HCT116 (cell line): ENCODE results near the gene KLHDC7A. TPM values are rescaled to one million over a fixed set of nuclear protein-coding genes. Genes with fewer than 3 reads are reported as not detected.

Experiments used
- ATAC-seq: fragments of 200-7000 bp; cut with Tn5 transposase; 2 replicates; pipeline ENCODE4 v1.9.1; 2020; ENCODE audit warnings: mild to moderate bottlenecking, moderate library complexity
- BruUV-seq: library from RNA; stranded (reverse); fragments of 400-500 nt; replicated peaks from 2 replicates; lab custom pipeline; 2021; lab: Mats Ljungman, UMichigan
- CTCF ChIA-PET: fragments of 300-600 bp; sonication (Branson Sonifier 250); formaldehyde crosslinking; loops from one replicate; lab custom pipeline; 2021; ENCODE audit warnings: antibody characterized with exemption; lab: Charles Lee
- POLR2A ChIA-PET: fragments of 300-600, 350-600 bp; sonication (Branson Sonifier 250); formaldehyde crosslinking; loops from one replicate; lab custom pipeline; 2021; ENCODE audit warnings: antibody characterized with exemption; lab: Charles Lee
- RAD21 ChIA-PET, 2 experiments: fragments of 300-600 bp; sonication (Branson Sonifier 250); formaldehyde crosslinking; loops; one replicate each; lab custom pipeline; 2023; ENCODE audit warnings: low total read pairs in 2 of 2; ENCODE audit not compliant: uncharacterized antibody in 2 of 2, unreplicated experiment in 2 of 2, low non-redundant PET in 1 of 2; lab: Charles Lee
- DNase-seq: peaks from one replicate; pipeline ENCODE4 v3.0.0-alpha.2; 2010; ENCODE audit warnings: low read depth, low spot score
- H2AFZ ChIP-seq: fragments of 200-600 bp; shearing (Covaris generic), sonication (generic); 2 replicates; pipeline ENCODE4 v1.6.1; 2017; ENCODE audit warnings: low read depth, mixed run types, mixed read lengths, antibody characterized with exemption, low read length; ENCODE audit not compliant: poor library complexity, severe bottlenecking
- H3K27ac ChIP-seq: 2 replicates; pipeline ENCODE4 v1.5.1; 2012; ENCODE audit warnings: low read depth, low read length
- H3K27me3 ChIP-seq: fragments of 200-600 bp; sonication (generic); 2 replicates; pipeline ENCODE4 v1.6.1; 2016; ENCODE audit warnings: mixed run types, low read length, mixed read lengths; ENCODE audit not compliant: insufficient read depth
- H3K36me3 ChIP-seq, 2 experiments: fragments of 200-500 bp in 1 of 2; fragments of 200-600 bp in 1 of 2; sonication (Bioruptor generic) in 1 of 2; sonication (generic) in 1 of 2; 2 replicates each; pipeline versions ENCODE4 v1.5.1 to v1.6.1; 2014 to 2016; ENCODE audit warnings: low read length in 2 of 2, inconsistent platforms in 1 of 2, mixed read lengths in 1 of 2, mixed run types in 1 of 2; ENCODE audit not compliant: insufficient read depth in 2 of 2, control insufficient read depth in 1 of 2
- H3K4me1 ChIP-seq, 2 experiments: fragments of 200-600 bp in 1 of 2; sonication (generic) in 1 of 2; 2 replicates each; pipeline versions ENCODE4 v1.5.1 to v1.6.1; 2012 to 2017; ENCODE audit warnings: low read length in 2 of 2, inconsistent platforms in 1 of 2, mild to moderate bottlenecking in 1 of 2, mixed read lengths in 1 of 2, mixed run types in 1 of 2, moderate library complexity in 1 of 2; ENCODE audit not compliant: insufficient read depth in 2 of 2, control insufficient read depth in 1 of 2
- H3K4me2 ChIP-seq: fragments of 200-600 bp; sonication (generic); 2 replicates; pipeline ENCODE4 v1.6.1; 2017; ENCODE audit warnings: mixed run types, low read length, mixed read lengths
- H3K4me3 ChIP-seq, 2 experiments: fragments of 200-600 bp in 1 of 2; sonication (generic) in 1 of 2; replicated peaks in 1 of 2; 2 replicates each; pipeline ENCODE4 v1.5.1; 2011 to 2016; ENCODE audit warnings: low read length in 2 of 2, control low read depth in 1 of 2, low read depth in 1 of 2, mild to moderate bottlenecking in 1 of 2, mixed read lengths in 1 of 2, mixed run types in 1 of 2
- H3K79me2 ChIP-seq: fragments of 200-600 bp; sonication (generic); 2 replicates; pipeline ENCODE4 v1.6.1; 2017; ENCODE audit warnings: mild to moderate bottlenecking, mixed run types, low read length, moderate library complexity, mixed read lengths; ENCODE audit not compliant: insufficient read depth
- H3K9ac ChIP-seq: fragments of 200-600 bp; sonication (generic); 2 replicates; pipeline ENCODE4 v1.6.1; 2016; ENCODE audit warnings: low read length, mixed read lengths
- H3K9me2 ChIP-seq: fragments of 200-600 bp; sonication (generic), shearing (Covaris generic); 2 replicates; pipeline ENCODE4 v1.6.1; 2017; ENCODE audit warnings: mixed run types, mild to moderate bottlenecking, moderate library complexity; ENCODE audit not compliant: insufficient read depth
- H3K9me3 ChIP-seq, 2 experiments: fragments of 200-500 bp in 1 of 2; fragments of 200-600 bp in 1 of 2; sonication (Bioruptor generic) in 1 of 2; sonication (generic) in 1 of 2; 2 replicates each; pipeline ENCODE4 v1.6.1; 2014 to 2017; ENCODE audit warnings: low read length in 2 of 2, mixed read lengths in 2 of 2, inconsistent platforms in 1 of 2, low read depth in 1 of 2, mild to moderate bottlenecking in 1 of 2, mixed run types in 1 of 2, moderate library complexity in 1 of 2; ENCODE audit not compliant: control insufficient read depth in 1 of 2, insufficient read depth in 1 of 2
- H4K20me1 ChIP-seq: fragments of 200-600 bp; sonication (generic), shearing (Covaris generic); 2 replicates; pipeline ENCODE4 v1.6.1; 2017; ENCODE audit warnings: mixed run types, mild to moderate bottlenecking, moderate library complexity; ENCODE audit not compliant: insufficient read depth
- ATF3 ChIP-seq: IDR thresholded peaks from 2 replicates; pipeline ENCODE4 v1.6.1; 2012
- CBX3 ChIP-seq: IDR thresholded peaks from 2 replicates; pipeline ENCODE4 v1.6.1; 2012; ENCODE audit warnings: low read depth
- CEBPB ChIP-seq: IDR thresholded peaks from 2 replicates; pipeline ENCODE4 v1.6.1; 2012; ENCODE audit warnings: low read depth
- CTCF ChIP-seq, 3 experiments: fragments of 200-600 bp in 1 of 3; sonication (generic) in 1 of 3; IDR thresholded peaks in 2 of 3; conservative IDR thresholded peaks in 1 of 3; 2 replicates each; pipeline ENCODE4 v1.5.1; 2012 to 2017; ENCODE audit warnings: low read depth in 2 of 3, low read length in 2 of 3, antibody characterized with exemption in 1 of 3, borderline replicate concordance in 1 of 3, control low read depth in 1 of 3, mild to moderate bottlenecking in 1 of 3, mixed read lengths in 1 of 3, mixed run types in 1 of 3, moderate library complexity in 1 of 3; ENCODE audit not compliant: insufficient read depth in 1 of 3
- EGR1 ChIP-seq: IDR thresholded peaks from 2 replicates; pipeline ENCODE4 v1.6.1; 2012; ENCODE audit warnings: low read depth
- EZH2 ChIP-seq: fragments of 200-600 bp; sonication (generic); IDR thresholded peaks from 2 replicates; pipeline ENCODE4 v1.6.1; 2017; ENCODE audit warnings: antibody characterized with exemption, mixed run types
- EZH2phosphoT487 ChIP-seq: fragments of 200-600 bp; IDR thresholded peaks from 2 replicates; pipeline ENCODE4 v1.6.1; 2018; ENCODE audit warnings: antibody characterized with exemption, borderline replicate concordance
- FOSL1 ChIP-seq: IDR thresholded peaks from 2 replicates; pipeline ENCODE4 v1.6.1; 2012; ENCODE audit warnings: low read depth
- JUND ChIP-seq: IDR thresholded peaks from 2 replicates; pipeline ENCODE4 v1.6.1; 2012
- MAX ChIP-seq: IDR thresholded peaks from 2 replicates; pipeline ENCODE4 v1.6.1; 2012
- POLR2AphosphoS5 ChIP-seq: IDR thresholded peaks from 2 replicates; pipeline ENCODE4 v1.6.1; 2011; ENCODE audit warnings: mild to moderate bottlenecking, low read depth, low read length, moderate library complexity
- RAD21 ChIP-seq: IDR thresholded peaks from 2 replicates; pipeline ENCODE4 v1.6.1; 2012; ENCODE audit warnings: low read depth, mild to moderate bottlenecking
- SIN3A ChIP-seq: IDR thresholded peaks from 2 replicates; pipeline ENCODE4 v1.6.1; 2012; ENCODE audit warnings: low read depth
- SP1 ChIP-seq: IDR thresholded peaks from 2 replicates; pipeline ENCODE4 v1.6.1; 2012; ENCODE audit warnings: low read depth
- SRF ChIP-seq: IDR thresholded peaks from 2 replicates; pipeline ENCODE4 v1.6.1; 2012; ENCODE audit warnings: low read depth
- TCF7L2 ChIP-seq: IDR thresholded peaks from 2 replicates; pipeline ENCODE4 v1.7.0; 2011; ENCODE audit warnings: borderline replicate concordance, inconsistent platforms; ENCODE audit not compliant: insufficient read depth, insufficient read length; ENCODE audit errors: extremely low read depth
- YY1 ChIP-seq: IDR thresholded peaks from 2 replicates; pipeline ENCODE4 v1.6.1; 2011; ENCODE audit warnings: low read length, low read depth, moderate library complexity, mild to moderate bottlenecking; ENCODE audit not compliant: insufficient replicate concordance; ENCODE audit errors: extremely low read depth
- ZFX ChIP-seq: fragments of 450-650 bp; IDR thresholded peaks from 2 replicates; pipeline ENCODE4 v1.6.1; 2017
- ZNF274 ChIP-seq: fragments of 200-500 bp; sonication (Bioruptor generic); IDR thresholded peaks from 2 replicates; pipeline ENCODE4 v1.6.1; 2014; ENCODE audit warnings: mild to moderate bottlenecking, low read depth, low read length, inconsistent platforms
- intact Hi-C: fragments of 100-400 bp; cut with micrococcal nuclease; formaldehyde crosslinking; loops from 2 replicates; pipeline ENCODE4 v1.10.0; 2022
- total RNA-seq: library from RNA; stranded (reverse); gene quantifications from one replicate; pipeline ENCODE4 v1.2.1, GENCODE V29; 2021; ENCODE audit not compliant: unreplicated experiment
- TF ChIP-seq, protein P1 (sequence below): IDR thresholded peaks from 2 replicates; pipeline ENCODE4 v1.6.1; 2012; ENCODE audit warnings: low read depth

KLHDC7A gene
- total RNA-seq, 1 experiment from 2014 or later = 0.30 TPM

DNA sequence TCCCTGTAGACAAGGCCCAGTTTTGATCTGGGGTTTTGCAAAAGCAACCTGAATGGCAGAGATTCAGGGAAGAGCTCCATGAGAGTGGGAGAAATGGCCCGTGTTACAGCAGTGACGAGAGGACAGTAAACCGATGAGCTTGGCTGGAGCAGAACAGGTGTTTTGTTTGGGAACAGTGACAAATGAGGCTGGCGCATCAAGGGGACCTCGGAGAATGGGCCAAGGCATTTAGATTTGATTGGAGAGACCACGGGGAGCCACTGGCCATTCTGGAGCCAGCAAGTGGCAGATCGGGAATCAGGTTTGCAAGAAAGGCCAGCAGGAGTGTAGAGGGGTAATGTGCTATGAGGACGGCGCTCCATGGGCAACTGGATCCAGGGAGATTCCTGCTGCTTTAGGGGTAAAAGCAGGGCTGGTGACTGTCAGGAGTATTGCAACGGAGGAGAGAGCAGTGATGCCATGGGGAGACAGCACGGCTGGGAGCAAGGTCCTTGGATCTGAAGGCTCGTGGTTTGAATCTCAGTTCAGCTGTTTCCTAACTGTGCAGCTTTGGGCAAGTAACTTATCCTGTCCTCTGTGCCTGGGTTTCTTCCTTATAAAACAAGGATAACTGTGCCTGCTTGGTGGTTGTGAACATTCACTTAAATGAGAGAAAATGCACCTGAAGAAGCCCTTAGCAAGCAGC is 9.9 kb upstream of the KLHDC7A start:
- BruUV-seq = no TSS peak
- TF ChIP-seq MAX (no peak), TCF7L2 (no peak), SIN3A (no peak), EZH2phosphoT487 (no peak), EGR1 (no peak), CBX3 (no peak), CTCF (IDR thresholded peaks at IDR 0.05 in 2 of 3, conservative IDR thresholded peaks at IDR 0.05 in 1 of 3; ENCODE audit: borderline replicate concordance in 1 of 3, insufficient read depth in 1 of 3, low read depth in 2 of 3, low read length in 2 of 3) (no peak), ZNF274 (no peak), SRF (no peak), SP1 (no peak), RAD21 (no peak), YY1 (no peak), ZFX (no peak), JUND (no peak), FOSL1 (no peak), EZH2 (no peak), ATF3 (no peak), POLR2AphosphoS5 (no peak), CEBPB (no peak)
- TF ChIP-seq, protein P1, sequence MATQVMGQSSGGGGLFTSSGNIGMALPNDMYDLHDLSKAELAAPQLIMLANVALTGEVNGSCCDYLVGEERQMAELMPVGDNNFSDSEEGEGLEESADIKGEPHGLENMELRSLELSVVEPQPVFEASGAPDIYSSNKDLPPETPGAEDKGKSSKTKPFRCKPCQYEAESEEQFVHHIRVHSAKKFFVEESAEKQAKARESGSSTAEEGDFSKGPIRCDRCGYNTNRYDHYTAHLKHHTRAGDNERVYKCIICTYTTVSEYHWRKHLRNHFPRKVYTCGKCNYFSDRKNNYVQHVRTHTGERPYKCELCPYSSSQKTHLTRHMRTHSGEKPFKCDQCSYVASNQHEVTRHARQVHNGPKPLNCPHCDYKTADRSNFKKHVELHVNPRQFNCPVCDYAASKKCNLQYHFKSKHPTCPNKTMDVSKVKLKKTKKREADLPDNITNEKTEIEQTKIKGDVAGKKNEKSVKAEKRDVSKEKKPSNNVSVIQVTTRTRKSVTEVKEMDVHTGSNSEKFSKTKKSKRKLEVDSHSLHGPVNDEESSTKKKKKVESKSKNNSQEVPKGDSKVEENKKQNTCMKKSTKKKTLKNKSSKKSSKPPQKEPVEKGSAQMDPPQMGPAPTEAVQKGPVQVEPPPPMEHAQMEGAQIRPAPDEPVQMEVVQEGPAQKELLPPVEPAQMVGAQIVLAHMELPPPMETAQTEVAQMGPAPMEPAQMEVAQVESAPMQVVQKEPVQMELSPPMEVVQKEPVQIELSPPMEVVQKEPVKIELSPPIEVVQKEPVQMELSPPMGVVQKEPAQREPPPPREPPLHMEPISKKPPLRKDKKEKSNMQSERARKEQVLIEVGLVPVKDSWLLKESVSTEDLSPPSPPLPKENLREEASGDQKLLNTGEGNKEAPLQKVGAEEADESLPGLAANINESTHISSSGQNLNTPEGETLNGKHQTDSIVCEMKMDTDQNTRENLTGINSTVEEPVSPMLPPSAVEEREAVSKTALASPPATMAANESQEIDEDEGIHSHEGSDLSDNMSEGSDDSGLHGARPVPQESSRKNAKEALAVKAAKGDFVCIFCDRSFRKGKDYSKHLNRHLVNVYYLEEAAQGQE = no peak
- DNase-seq (no peak), ATAC-seq (no peak)
- H3K27me3 ChIP-seq = 0 out of 2 replicates have a peak, but pooled peaks cover 12% of the 10 kb centered on the region
- no peak overlapping the region for H3K4me3 ChIP-seq
- no peaks in the 10 kb centered on the region for H4K20me1 ChIP-seq
- intact Hi-C loops = no loop called here
- ChIA-PET POLR2A (no interaction called here), RAD21 (no interaction called here), CTCF (no interaction called here)
- no peak overlapping the region for H2AFZ ChIP-seq
- H3K79me2 ChIP-seq = no peaks in the 10 kb centered on the region
- no peaks in the 10 kb centered on the region for H3K9me3 ChIP-seq
- H3K9ac ChIP-seq = no peak overlapping the region
- no peak overlapping the region for H3K4me2 ChIP-seq
- H3K27ac ChIP-seq = no peak overlapping the region
- H3K9me2 ChIP-seq = no peaks in the 10 kb centered on the region
- H3K4me1 ChIP-seq = no peaks in the 10 kb centered on the region
- no peaks in the 10 kb centered on the region for H3K36me3 ChIP-seq
